ENCODE measurements around the gene BDH2.

- no peak for TF ChIP-seq EZH2 (IDR thresholded peaks at IDR 0.05; ENCODE audit: borderline replicate concordance, low read length)
- TF ChIP-seq, protein P1, sequence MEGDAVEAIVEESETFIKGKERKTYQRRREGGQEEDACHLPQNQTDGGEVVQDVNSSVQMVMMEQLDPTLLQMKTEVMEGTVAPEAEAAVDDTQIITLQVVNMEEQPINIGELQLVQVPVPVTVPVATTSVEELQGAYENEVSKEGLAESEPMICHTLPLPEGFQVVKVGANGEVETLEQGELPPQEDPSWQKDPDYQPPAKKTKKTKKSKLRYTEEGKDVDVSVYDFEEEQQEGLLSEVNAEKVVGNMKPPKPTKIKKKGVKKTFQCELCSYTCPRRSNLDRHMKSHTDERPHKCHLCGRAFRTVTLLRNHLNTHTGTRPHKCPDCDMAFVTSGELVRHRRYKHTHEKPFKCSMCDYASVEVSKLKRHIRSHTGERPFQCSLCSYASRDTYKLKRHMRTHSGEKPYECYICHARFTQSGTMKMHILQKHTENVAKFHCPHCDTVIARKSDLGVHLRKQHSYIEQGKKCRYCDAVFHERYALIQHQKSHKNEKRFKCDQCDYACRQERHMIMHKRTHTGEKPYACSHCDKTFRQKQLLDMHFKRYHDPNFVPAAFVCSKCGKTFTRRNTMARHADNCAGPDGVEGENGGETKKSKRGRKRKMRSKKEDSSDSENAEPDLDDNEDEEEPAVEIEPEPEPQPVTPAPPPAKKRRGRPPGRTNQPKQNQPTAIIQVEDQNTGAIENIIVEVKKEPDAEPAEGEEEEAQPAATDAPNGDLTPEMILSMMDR (IDR thresholded peaks at IDR 0.05; ENCODE audit: low read length) = no peak
Observed at GRCh38 chr4:103075894-103076746, 23.5 kb downstream of the BDH2 start.
